Measurements from ENCODE around the gene SPECC1. TPM values are rescaled to one million over a fixed set of nuclear protein-coding genes. Genes with fewer than 3 reads are reported as not detected.

The SPECC1 gene
- total and polyA plus RNA-seq, 7 donors, result 10.9 to 98.3 (median 43.5) TPM

- Histone ChIP-seq H3K4me3 (no peak overlapping the region), H3K36me3 (no peaks in the 10 kb centered on the region), H3K27ac (no peak overlapping the region), H3K4me1 (no peaks in the 10 kb centered on the region), H3K9me3 (peaks cover 0 to 6% (median 0%) of the 10 kb centered on the region in 4 donors), H3K27me3 (no peaks in the 10 kb centered on the region)
- DNase-seq, result no peak
- intact Hi-C loops (cut with DNase I), result no loop called here
- 71 to 75% methylated on average over 4 of the region's 4 CpGs for WGBS, 2 donors
- TF ChIP-seq CTCF (IDR thresholded peaks at IDR 0.05) (no peak), POLR2AphosphoS5 (IDR thresholded peaks at IDR 0.05) (no peak), EP300 (IDR thresholded peaks at IDR 0.05) (no peak)
Observed at GRCh38 chr17:20128036-20128667, 119.0 kb downstream of the SPECC1 start.

GRCh38 chr17:20133517-20133916, 124.4 kb downstream of the SPECC1 start:
- no peak overlapping the region for H3K27ac ChIP-seq
- DNase-seq, result no peak
- H3K4me3 ChIP-seq, result no peak overlapping the region
- TF ChIP-seq CTCF (IDR thresholded peaks at IDR 0.05) (no peak), POLR2AphosphoS5 (IDR thresholded peaks at IDR 0.05) (no peak), POLR2A (IDR thresholded peaks at IDR 0.05) (no peak), EP300 (IDR thresholded peaks at IDR 0.05) (no peak)
- H3K36me3 ChIP-seq, result no peaks in the 10 kb centered on the region
- H3K27me3 ChIP-seq, result no peaks in the 10 kb centered on the region
- H3K4me1 ChIP-seq, result no peaks in the 10 kb centered on the region
- intact Hi-C loops (cut with DNase I), result no loop called here
- 87 to 90% methylated on average over 5 of the region's 5 CpGs for WGBS, 2 donors
- H3K9me3 ChIP-seq, result peaks cover 0 to 6% (median 0%) of the 10 kb centered on the region in 4 donors

- no peak overlapping the region for H3K27ac ChIP-seq
- no peaks in the 10 kb centered on the region for H3K27me3 ChIP-seq
- H3K36me3 ChIP-seq, result no peaks in the 10 kb centered on the region
- DNase-seq, result no peak
- H3K9me3 ChIP-seq, result no peaks in the 10 kb centered on the region
- H3K4me1 ChIP-seq, result no peaks in the 10 kb centered on the region
- 79 to 80% methylated on average over 10 of the region's 10 CpGs for WGBS, 2 donors
- TF ChIP-seq EP300 (IDR thresholded peaks at IDR 0.05), result no peak
- TF ChIP-seq POLR2A (IDR thresholded peaks at IDR 0.05), result no peak
- no peak for TF ChIP-seq POLR2AphosphoS5 (IDR thresholded peaks at IDR 0.05)
- no peak for TF ChIP-seq CTCF (IDR thresholded peaks at IDR 0.05)
- intact Hi-C loops (cut with DNase I), result no loop called here
- no peak overlapping the region for H3K4me3 ChIP-seq
Observed at GRCh38 chr17:20141198-20141972, 132.2 kb downstream of the SPECC1 start.

- no peak for TF ChIP-seq EP300 (IDR thresholded peaks at IDR 0.05)
- intact Hi-C loops (cut with DNase I), result no loop called here
- Histone ChIP-seq H3K4me1 (no peaks in the 10 kb centered on the region), H3K27ac (no peak overlapping the region), H3K27me3 (no peaks in the 10 kb centered on the region), H3K9me3 (no peaks in the 10 kb centered on the region), H3K4me3 (no peak overlapping the region), H3K36me3 (no peaks in the 10 kb centered on the region)
- WGBS, 2 donors, result 94% methylated on average over 6 of the region's 6 CpGs
- DNase-seq, result no peak
Observed at GRCh38 chr17:20142268-20142667, 133.1 kb downstream of the SPECC1 start.

GRCh38 chr17:20143740-20144139, 134.6 kb downstream of the SPECC1 start:
- H3K9me3 ChIP-seq, result no peaks in the 10 kb centered on the region
- H3K4me1 ChIP-seq, result no peaks in the 10 kb centered on the region
- H3K36me3 ChIP-seq, result no peaks in the 10 kb centered on the region
- intact Hi-C loops (cut with DNase I), result no loop called here
- TF ChIP-seq CTCF (IDR thresholded peaks at IDR 0.05) (no peak), POLR2A (IDR thresholded peaks at IDR 0.05) (no peak), POLR2AphosphoS5 (IDR thresholded peaks at IDR 0.05) (no peak), EP300 (IDR thresholded peaks at IDR 0.05) (no peak)
- H3K27me3 ChIP-seq, result no peaks in the 10 kb centered on the region
- H3K27ac ChIP-seq, result no peak overlapping the region
- no peak overlapping the region for H3K4me3 ChIP-seq
- WGBS, 2 donors, result 95 to 96% methylated on average over 8 of the region's 8 CpGs
- no peak for DNase-seq

All from sigmoid colon (tissue), 7 donors.